Measurements from ENCODE around the gene SERPINE3.

SERPINE3 gene

GRCh38 chr13:51323824-51324511, 15.5 kb upstream of the SERPINE3 start:
- no peak overlapping the region for H3K27ac ChIP-seq
- no peak overlapping the region for H3K4me3 ChIP-seq
- no peak for DNase-seq (ENCODE audit: low read depth, low spot score)
- H3K36me3 ChIP-seq (ENCODE audit: insufficient read depth, low read length), result no peaks in the 10 kb centered on the region
- TF ChIP-seq FOXP2 (optimal IDR thresholded peaks at IDR 0.05; ENCODE audit: control extremely low read depth, extremely low read length, insufficient read depth) (no peak), POLR2AphosphoS5 (IDR thresholded peaks at IDR 0.05; ENCODE audit: borderline replicate concordance, low read depth, low read length) (no peak), EZH2 (IDR thresholded peaks at IDR 0.05) (no peak)
- H3K9ac ChIP-seq (ENCODE audit: insufficient read length), result no peak overlapping the region
- no peaks in the 10 kb centered on the region for H3K9me3 ChIP-seq (ENCODE audit: low read depth, low read length)

GRCh38 chr13:51324714-51325420, 14.6 kb upstream of the SERPINE3 start:
- Histone ChIP-seq H3K9ac (ENCODE audit: insufficient read length) (no peak overlapping the region), H3K27ac (no peak overlapping the region), H3K4me3 (no peak overlapping the region), H3K36me3 (ENCODE audit: insufficient read depth, low read length) (no peaks in the 10 kb centered on the region), H3K9me3 (ENCODE audit: low read depth, low read length) (no peaks in the 10 kb centered on the region)
- TF ChIP-seq FOXP2 (optimal IDR thresholded peaks at IDR 0.05; ENCODE audit: control extremely low read depth, extremely low read length, insufficient read depth) (no peak), EZH2 (IDR thresholded peaks at IDR 0.05) (no peak), POLR2AphosphoS5 (IDR thresholded peaks at IDR 0.05; ENCODE audit: borderline replicate concordance, low read depth, low read length) (no peak)
- DNase-seq (ENCODE audit: low read depth, low spot score), result no peak

- H3K9me3 ChIP-seq (ENCODE audit: low read depth, low read length), result no peaks in the 10 kb centered on the region
- no peak for DNase-seq (ENCODE audit: low read depth, low spot score)
- H3K4me3 ChIP-seq, result no peak overlapping the region
- no peak overlapping the region for H3K9ac ChIP-seq (ENCODE audit: insufficient read length)
- H3K36me3 ChIP-seq (ENCODE audit: insufficient read depth, low read length), result no peaks in the 10 kb centered on the region
- TF ChIP-seq POLR2AphosphoS5 (IDR thresholded peaks at IDR 0.05; ENCODE audit: borderline replicate concordance, low read depth, low read length) (no peak), FOXP2 (optimal IDR thresholded peaks at IDR 0.05; ENCODE audit: control extremely low read depth, extremely low read length, insufficient read depth) (no peak), EZH2 (IDR thresholded peaks at IDR 0.05) (no peak)
- no peak overlapping the region for H3K27ac ChIP-seq
Observed at GRCh38 chr13:51325837-51326236, 13.7 kb upstream of the SERPINE3 start.

GRCh38 chr13:51326777-51327176, 12.7 kb upstream of the SERPINE3 start:
- Histone ChIP-seq H3K36me3 (ENCODE audit: insufficient read depth, low read length) (no peaks in the 10 kb centered on the region), H3K9ac (ENCODE audit: insufficient read length) (no peak overlapping the region), H3K27ac (no peak overlapping the region), H3K9me3 (ENCODE audit: low read depth, low read length) (no peaks in the 10 kb centered on the region), H3K4me3 (no peak overlapping the region)
- DNase-seq (ENCODE audit: low read depth, low spot score), result no peak
- TF ChIP-seq FOXP2 (optimal IDR thresholded peaks at IDR 0.05; ENCODE audit: control extremely low read depth, extremely low read length, insufficient read depth) (no peak), EZH2 (IDR thresholded peaks at IDR 0.05) (no peak), POLR2AphosphoS5 (IDR thresholded peaks at IDR 0.05; ENCODE audit: borderline replicate concordance, low read depth, low read length) (no peak)

- DNase-seq (ENCODE audit: low read depth, low spot score), result no peak
- Histone ChIP-seq H3K9ac (ENCODE audit: insufficient read length) (no peak overlapping the region), H3K27ac (no peak overlapping the region), H3K36me3 (ENCODE audit: insufficient read depth, low read length) (no peaks in the 10 kb centered on the region), H3K9me3 (ENCODE audit: low read depth, low read length) (no peaks in the 10 kb centered on the region), H3K4me3 (no peak overlapping the region)
- no peak for TF ChIP-seq FOXP2 (optimal IDR thresholded peaks at IDR 0.05; ENCODE audit: control extremely low read depth, extremely low read length, insufficient read depth)
- TF ChIP-seq EZH2 (IDR thresholded peaks at IDR 0.05), result no peak
- no peak for TF ChIP-seq POLR2AphosphoS5 (IDR thresholded peaks at IDR 0.05; ENCODE audit: borderline replicate concordance, low read depth, low read length)
Observed at GRCh38 chr13:51327961-51328360, 11.5 kb upstream of the SERPINE3 start.

GRCh38 chr13:51328488-51328887, 11.0 kb upstream of the SERPINE3 start:
- no peak for TF ChIP-seq POLR2AphosphoS5 (IDR thresholded peaks at IDR 0.05; ENCODE audit: borderline replicate concordance, low read depth, low read length)
- no peak for TF ChIP-seq EZH2 (IDR thresholded peaks at IDR 0.05)
- TF ChIP-seq FOXP2 (optimal IDR thresholded peaks at IDR 0.05; ENCODE audit: control extremely low read depth, extremely low read length, insufficient read depth), result no peak
- no peak overlapping the region for H3K27ac ChIP-seq
- no peak overlapping the region for H3K9ac ChIP-seq (ENCODE audit: insufficient read length)
- no peak for DNase-seq (ENCODE audit: low read depth, low spot score)
- H3K4me3 ChIP-seq, result no peak overlapping the region
- H3K36me3 ChIP-seq (ENCODE audit: insufficient read depth, low read length), result no peaks in the 10 kb centered on the region
- H3K9me3 ChIP-seq (ENCODE audit: low read depth, low read length), result no peaks in the 10 kb centered on the region

GRCh38 chr13:51329606-51330005, 9.9 kb upstream of the SERPINE3 start:
- no peaks in the 10 kb centered on the region for H3K9me3 ChIP-seq (ENCODE audit: low read depth, low read length)
- no peak for TF ChIP-seq EZH2 (IDR thresholded peaks at IDR 0.05)
- TF ChIP-seq FOXP2 (optimal IDR thresholded peaks at IDR 0.05; ENCODE audit: control extremely low read depth, extremely low read length, insufficient read depth), result no peak
- no peak for TF ChIP-seq POLR2AphosphoS5 (IDR thresholded peaks at IDR 0.05; ENCODE audit: borderline replicate concordance, low read depth, low read length)
- H3K9ac ChIP-seq (ENCODE audit: insufficient read length), result no peak overlapping the region
- H3K36me3 ChIP-seq (ENCODE audit: insufficient read depth, low read length), result no peaks in the 10 kb centered on the region
- DNase-seq (ENCODE audit: low read depth, low spot score), result no peak
- no peak overlapping the region for H3K27ac ChIP-seq
- no peak overlapping the region for H3K4me3 ChIP-seq

GRCh38 chr13:51330791-51331190, 8.7 kb upstream of the SERPINE3 start:
- H3K9me3 ChIP-seq (ENCODE audit: low read depth, low read length), result no peaks in the 10 kb centered on the region
- no peaks in the 10 kb centered on the region for H3K36me3 ChIP-seq (ENCODE audit: insufficient read depth, low read length)
- H3K4me3 ChIP-seq, result no peak overlapping the region
- H3K27ac ChIP-seq, result no peak overlapping the region
- TF ChIP-seq FOXP2 (optimal IDR thresholded peaks at IDR 0.05; ENCODE audit: control extremely low read depth, extremely low read length, insufficient read depth) (no peak), EZH2 (IDR thresholded peaks at IDR 0.05) (no peak), POLR2AphosphoS5 (IDR thresholded peaks at IDR 0.05; ENCODE audit: borderline replicate concordance, low read depth, low read length) (no peak)
- H3K9ac ChIP-seq (ENCODE audit: insufficient read length), result no peak overlapping the region
- DNase-seq (ENCODE audit: low read depth, low spot score), result no peak

Data from SK-N-MC (cell line).